ENCODE results near the gene ANTKMT.

- no peak for TF ChIP-seq POLR2A (IDR thresholded peaks at IDR 0.05; ENCODE audit: low read depth, low read length)
- no peak for TF ChIP-seq TAF1 (IDR thresholded peaks at IDR 0.05; ENCODE audit: borderline replicate concordance, low read depth, low read length)
- no peak for TF ChIP-seq POLR2AphosphoS5 (IDR thresholded peaks at IDR 0.05; ENCODE audit: low read depth, low read length)
Observed at GRCh38 chr16:704047-704446, 16.9 kb upstream of the ANTKMT start.

All from GM12892 (cell line).